Smooth muscle cell (in vitro differentiated cells): ENCODE results near the gene CDK6. TPM values are rescaled to one million over a fixed set of nuclear protein-coding genes. Genes with fewer than 3 reads are reported as not detected.

Experiments
- DNase-seq: peaks from one replicate; lab custom pipeline; 2025; ENCODE audit not compliant: unreplicated experiment; lab: John Stamatoyannopoulos, UW
- H2AFZ ChIP-seq: fragments of 200-600 bp; sonication (generic); 2 replicates; pipeline ENCODE4 v1.6.0; 2016; ENCODE audit warnings: antibody characterized with exemption, low read depth, mild to moderate bottlenecking
- H3F3A ChIP-seq: fragments of 200-600 bp; sonication (generic); 2 replicates; pipeline ENCODE4 v1.6.0; 2017; ENCODE audit warnings: antibody characterized with exemption, low read depth
- H3K27ac ChIP-seq: fragments of 200-600 bp; sonication (generic); 2 replicates; pipeline ENCODE4 v1.5.1; 2016; ENCODE audit warnings: low read depth, mild to moderate bottlenecking
- H3K27me3 ChIP-seq: fragments of 200-600 bp; sonication (generic); 2 replicates; pipeline ENCODE4 v1.6.1; 2016; ENCODE audit warnings: low read depth, mild to moderate bottlenecking
- H3K36me3 ChIP-seq: fragments of 200-600 bp; sonication (generic); 2 replicates; pipeline ENCODE4 v1.5.1; 2016; ENCODE audit warnings: low read depth
- H3K4me1 ChIP-seq: fragments of 200-600 bp; sonication (generic); 2 replicates; pipeline ENCODE4 v1.5.1; 2016; ENCODE audit warnings: low read depth
- H3K4me2 ChIP-seq: fragments of 200-600 bp; sonication (generic); 2 replicates; pipeline ENCODE4 v1.6.0; 2016; ENCODE audit warnings: mild to moderate bottlenecking
- H3K4me3 ChIP-seq: fragments of 200-600 bp; sonication (generic); 2 replicates; pipeline ENCODE4 v1.5.1; 2016; ENCODE audit warnings: mild to moderate bottlenecking
- H3K79me2 ChIP-seq: fragments of 200-600 bp; sonication (generic); 2 replicates; pipeline ENCODE4 v1.6.0; 2016; ENCODE audit warnings: low read depth, mild to moderate bottlenecking
- H3K9ac ChIP-seq: fragments of 200-600 bp; sonication (generic); 2 replicates; pipeline ENCODE4 v1.6.0; 2016; ENCODE audit warnings: low read depth
- H3K9me3 ChIP-seq: fragments of 200-600 bp; sonication (generic); replicated peaks from 2 replicates; pipeline ENCODE4 v1.5.1; 2016; ENCODE audit warnings: low read depth
- H4K20me1 ChIP-seq: fragments of 200-600 bp; sonication (generic); 2 replicates; pipeline ENCODE4 v1.6.0; 2016; ENCODE audit warnings: low read depth
- CTCF ChIP-seq: fragments of 200-600 bp; sonication (generic); IDR thresholded peaks from 2 replicates; pipeline ENCODE4 v1.5.1; 2017; ENCODE audit warnings: borderline replicate concordance, mild to moderate bottlenecking, antibody characterized with exemption; ENCODE audit not compliant: insufficient read depth, poor library complexity, severe bottlenecking
- WGBS: methylation state at CpG from one replicate; pipeline ENCODE4 v1.1.7; 2016; ENCODE audit warnings: low lambda C conversion rate; 5-methylcytosine and 5-hydroxymethylcytosine counted together
- polyA plus RNA-seq: library from polyadenylated mRNA; unstranded; fragments of >200 nt; fragmentation: Nextera tagmentation; extraction: Ambion mirVana; gene quantifications from 2 replicates; pipeline ENCODE4 v1.2.1, GENCODE V29; 2016
- total RNA-seq: library from RNA; depleted of rRNA; stranded (reverse); fragments of >200 nt; gene quantifications from 2 replicates; pipeline ENCODE4 v1.2.3, GENCODE V29; 2014

The CDK6 gene
- total and polyA plus RNA-seq, 2 experiments from 2014 or later = 34.2 to 99.2 TPM

GRCh38 chr7:92840316-92840715 is 3.9 kb upstream of the CDK6 start:
- Histone ChIP-seq H3K27ac (no peak overlapping the region), H2AFZ (no peak overlapping the region), H3F3A (no peaks in the 10 kb centered on the region), H3K36me3 (no peaks in the 10 kb centered on the region), H3K4me1 (peaks cover 5% of the 10 kb centered on the region), H3K4me3 (no peak overlapping the region), H3K9me3 (no peaks in the 10 kb centered on the region), H3K27me3 (no peaks in the 10 kb centered on the region), H4K20me1 (no peaks in the 10 kb centered on the region), H3K9ac (no peak overlapping the region), H3K4me2 (no peak overlapping the region), H3K79me2 (peaks cover 5% of the 10 kb centered on the region)
- DNase-seq = no peak
- 84% methylated on average over 5 of the region's 5 CpGs for WGBS
- TF ChIP-seq CTCF = no peak

DNA sequence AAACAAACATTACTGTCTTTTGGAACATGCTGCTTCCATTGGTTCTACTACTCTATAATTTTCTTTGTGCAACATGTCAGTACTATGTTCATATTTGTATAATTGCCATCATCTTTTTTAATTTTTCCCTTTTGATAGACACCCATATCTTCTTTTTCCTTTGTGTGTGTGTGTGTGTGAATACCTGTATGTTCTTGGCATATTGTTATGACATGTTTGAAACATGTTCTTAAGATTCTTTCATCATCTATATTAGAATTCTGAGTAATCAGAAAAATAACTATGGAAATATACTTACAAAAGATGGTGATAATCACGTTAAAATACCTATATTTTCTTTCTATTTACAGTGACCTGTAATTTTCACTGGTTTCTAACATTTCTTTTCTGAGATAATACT is 3.5 kb upstream of the CDK6 start:
- Histone ChIP-seq H3K79me2 (peaks cover 9% of the 10 kb centered on the region), H3K9ac (no peak overlapping the region), H3K4me2 (no peak overlapping the region), H4K20me1 (no peaks in the 10 kb centered on the region), H3K36me3 (no peaks in the 10 kb centered on the region), H3F3A (no peaks in the 10 kb centered on the region), H3K27me3 (no peaks in the 10 kb centered on the region), H3K4me3 (no peak overlapping the region), H3K9me3 (no peaks in the 10 kb centered on the region), H3K4me1 (peaks cover 5% of the 10 kb centered on the region), H2AFZ (no peak overlapping the region), H3K27ac (no peak overlapping the region)
- no peak for TF ChIP-seq CTCF
- 83% methylated on average over 1 of the region's 1 CpG for WGBS
- DNase-seq = no peak

DNA sequence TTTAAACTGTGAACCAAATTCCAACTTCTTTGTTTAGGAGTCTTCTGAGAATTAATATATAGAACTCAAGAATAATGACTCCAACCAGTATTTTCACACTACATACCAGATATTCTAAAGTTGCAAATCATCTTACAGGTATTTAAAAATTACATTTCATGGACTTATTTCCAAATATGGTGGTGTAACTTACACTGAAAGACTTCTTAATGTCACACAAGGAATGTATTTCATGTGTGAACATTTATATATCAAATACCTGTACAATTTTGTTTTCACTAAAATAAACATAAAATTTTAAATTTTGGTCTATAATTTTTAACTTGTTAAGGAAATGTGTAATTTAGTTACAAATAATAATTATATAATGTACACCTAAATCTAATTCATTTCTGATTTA is 2.6 kb upstream of the CDK6 start:
- Histone ChIP-seq H2AFZ (no peak overlapping the region), H3K79me2 (peaks cover 13% of the 10 kb centered on the region), H3K36me3 (no peaks in the 10 kb centered on the region), H3F3A (no peaks in the 10 kb centered on the region), H3K27ac (no peak overlapping the region), H3K4me3 (no peak overlapping the region), H3K9ac (no peak overlapping the region), H3K4me2 (no peak overlapping the region), H3K27me3 (no peaks in the 10 kb centered on the region), H4K20me1 (no peaks in the 10 kb centered on the region), H3K9me3 (no peaks in the 10 kb centered on the region), H3K4me1 (peaks cover 5% of the 10 kb centered on the region)
- no peak for TF ChIP-seq CTCF
- no peak for DNase-seq

GRCh38 chr7:92837000-92837749 is 802 bp upstream of the CDK6 start:
- Histone ChIP-seq H3K9ac (peak overlapping the region; percentile 76), H3K79me2 (peaks cover 21% of the 10 kb centered on the region), H2AFZ (peak overlapping the region; percentile 82), H4K20me1 (peaks cover 7% of the 10 kb centered on the region), H3K4me2 (peak overlapping the region; percentile 97), H3K4me1 (peaks cover 11% of the 10 kb centered on the region), H3K27me3 (no peaks in the 10 kb centered on the region), H3K4me3 (peak overlapping the region; percentile 91), H3K9me3 (no peaks in the 10 kb centered on the region), H3F3A (peaks cover 5% of the 10 kb centered on the region), H3K36me3 (no peaks in the 10 kb centered on the region), H3K27ac (peak overlapping the region; percentile 87)
- under 1% methylated on average over 16 of the region's 16 CpGs for WGBS
- no peak for DNase-seq
- TF ChIP-seq CTCF = no peak
